Prostate gland (tissue), 2 donors: ENCODE data around the gene PDE8A.

Experiments used
- POLR2A ChIP-seq: fragments of 450-650 bp; IDR thresholded peaks from one replicate; pipeline ENCODE4 v1.6.1; 2016; ENCODE audit warnings: antibody characterized with exemption, mild to moderate bottlenecking
- POLR2AphosphoS5 ChIP-seq: sonication (generic); formaldehyde crosslinking; IDR thresholded peaks from one replicate; pipeline ENCODE4 v1.6.1; 2017; ENCODE audit warnings: antibody characterized with exemption
- TF ChIP-seq, protein P1 (sequence below), 4 experiments: fragments of 200-600 bp in 2 of 4; fragments of 450-650 bp in 2 of 4; sonication (generic) in 2 of 4; IDR thresholded peaks; 1 replicate in 3 of 4; 2 replicates in 1 of 4; pipeline ENCODE4 v1.5.1; 2016 to 2019; ENCODE audit warnings: antibody characterized with exemption in 4 of 4, mild to moderate bottlenecking in 2 of 4, moderate library complexity in 2 of 4

- TF ChIP-seq, protein P1, sequence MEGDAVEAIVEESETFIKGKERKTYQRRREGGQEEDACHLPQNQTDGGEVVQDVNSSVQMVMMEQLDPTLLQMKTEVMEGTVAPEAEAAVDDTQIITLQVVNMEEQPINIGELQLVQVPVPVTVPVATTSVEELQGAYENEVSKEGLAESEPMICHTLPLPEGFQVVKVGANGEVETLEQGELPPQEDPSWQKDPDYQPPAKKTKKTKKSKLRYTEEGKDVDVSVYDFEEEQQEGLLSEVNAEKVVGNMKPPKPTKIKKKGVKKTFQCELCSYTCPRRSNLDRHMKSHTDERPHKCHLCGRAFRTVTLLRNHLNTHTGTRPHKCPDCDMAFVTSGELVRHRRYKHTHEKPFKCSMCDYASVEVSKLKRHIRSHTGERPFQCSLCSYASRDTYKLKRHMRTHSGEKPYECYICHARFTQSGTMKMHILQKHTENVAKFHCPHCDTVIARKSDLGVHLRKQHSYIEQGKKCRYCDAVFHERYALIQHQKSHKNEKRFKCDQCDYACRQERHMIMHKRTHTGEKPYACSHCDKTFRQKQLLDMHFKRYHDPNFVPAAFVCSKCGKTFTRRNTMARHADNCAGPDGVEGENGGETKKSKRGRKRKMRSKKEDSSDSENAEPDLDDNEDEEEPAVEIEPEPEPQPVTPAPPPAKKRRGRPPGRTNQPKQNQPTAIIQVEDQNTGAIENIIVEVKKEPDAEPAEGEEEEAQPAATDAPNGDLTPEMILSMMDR (IDR thresholded peaks at IDR 0.05) = no peak
- no peak for TF ChIP-seq POLR2A
- TF ChIP-seq POLR2AphosphoS5 = no peak
These were observed 46.5 kb upstream of the PDE8A start for GRCh38 chr15:84934942-84935729.
